HG03060 (cell line): Measurements from ENCODE around the gene UQCC5.

Source experiments
- ATAC-seq: cut with Tn5 transposase; IDR thresholded peaks from one replicate; pipeline ENCODE4 v1.9.1; 2021; ENCODE audit warnings: low read depth, moderate number of reproducible peaks; ENCODE audit not compliant: unreplicated experiment

Gene UQCC5

GRCh38 chr3:52532838-52533622, 3.4 kb upstream of the UQCC5 start:
- no peak for ATAC-seq

GRCh38 chr3:52533623-52534280, 2.7 kb upstream of the UQCC5 start, which contains the start of gene NT5DC2:
NT5DC2 (minus strand) TSS chr3:52533857; CDS start chr3:52533737, 120 bp downstream.
- ATAC-seq, result no peak

- ATAC-seq, result no peak
Measured at GRCh38 chr3:52534281-52535183, 1.9 kb upstream of the UQCC5 start.

GRCh38 chr3:52535411-52536111, 844 bp upstream of the UQCC5 start:
- no peak for ATAC-seq

- no peak for ATAC-seq
Measured at GRCh38 chr3:52536112-52536368, 365 bp upstream of the UQCC5 start.

- ATAC-seq, result no peak
Measured at GRCh38 chr3:52537165-52537620, 788 bp downstream of the UQCC5 start.

GRCh38 chr3:52537726-52538421, 1.5 kb downstream of the UQCC5 start:
- ATAC-seq, result no peak

- ATAC-seq, result no peak
Measured at GRCh38 chr3:52539010-52539653, 2.7 kb downstream of the UQCC5 start.

GRCh38 chr3:52541050-52541449, 4.6 kb downstream of the UQCC5 start:
- ATAC-seq, result no peak

GRCh38 chr3:52544937-52545336, 8.5 kb downstream of the UQCC5 start:
- no peak for ATAC-seq

GRCh38 chr3:52546111-52546901, 9.9 kb downstream of the UQCC5 start:
- no peak for ATAC-seq

GRCh38 chr3:52547143-52547542, 10.7 kb downstream of the UQCC5 start:
- no peak for ATAC-seq

- ATAC-seq, result no peak
Measured at GRCh38 chr3:52551118-52551517, 14.7 kb downstream of the UQCC5 start.

- ATAC-seq, result no peak
Measured at GRCh38 chr3:52552089-52552488, 15.7 kb downstream of the UQCC5 start.

GRCh38 chr3:52554026-52554755, 17.8 kb downstream of the UQCC5 start:
- no peak for ATAC-seq

- ATAC-seq, result no peak
Measured at GRCh38 chr3:52555056-52555455, 18.7 kb downstream of the UQCC5 start.

- no peak for ATAC-seq
Measured at GRCh38 chr3:52557011-52557960, 20.9 kb downstream of the UQCC5 start.
